EH (cell line): ENCODE data around the gene PAIP2B.
A peak's percentile ranks its signal among the peaks of the same experiment; 100 is the strongest.
"Not testable (repeated sequence)": the region's sequence is repeated elsewhere in the genome, so short reads cannot be mapped to it uniquely, and the experiment has no call there.

Experiments
- DNase-seq: peaks from one replicate; pipeline ENCODE4 v3.0.0-alpha.2; 2015; ENCODE audit warnings: low read depth

Gene PAIP2B

DNA sequence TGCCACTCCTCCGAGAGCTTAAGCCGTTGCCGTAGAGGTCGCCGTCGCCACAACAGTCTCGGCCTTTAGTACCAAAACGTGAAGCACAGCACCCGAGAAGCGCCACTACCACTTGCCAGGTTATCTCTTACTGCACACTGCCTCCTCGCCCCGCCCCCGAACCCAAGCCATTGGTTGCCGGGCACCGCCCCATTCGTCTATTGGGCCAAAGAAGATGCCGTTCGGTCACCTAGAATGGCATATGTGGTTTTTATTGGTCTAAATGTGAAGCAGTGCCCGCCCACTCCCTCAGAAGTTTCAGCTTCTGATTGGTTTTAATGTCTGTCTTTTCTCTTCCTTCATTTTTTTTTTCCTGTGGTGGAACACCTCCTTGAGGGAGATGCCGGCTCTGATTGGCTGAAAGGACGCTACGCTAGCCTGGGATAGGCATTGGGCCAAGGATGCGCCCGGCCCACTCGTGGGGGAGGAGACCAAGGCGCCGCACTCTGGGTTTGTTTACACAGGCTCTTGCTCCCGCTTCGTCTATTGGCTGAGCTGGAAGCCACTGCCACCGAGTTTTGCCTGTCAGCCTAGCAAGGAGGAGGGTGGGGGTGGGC, at the start of gene PAIP2B:
Gene PAIP2B (minus strand): TSS at position 139 of the 596 bp plus-strand sequence. CDS start 24,514 bp downstream, outside the sequence.
- DNase-seq, result peak; percentile 99

GRCh38 chr2:71275939-71276310, 49.0 kb upstream of the PAIP2B start:
- DNase-seq, result no peak

GRCh38 chr2:71269511-71270090, 42.7 kb upstream of the PAIP2B start:
- no peak for DNase-seq

DNA sequence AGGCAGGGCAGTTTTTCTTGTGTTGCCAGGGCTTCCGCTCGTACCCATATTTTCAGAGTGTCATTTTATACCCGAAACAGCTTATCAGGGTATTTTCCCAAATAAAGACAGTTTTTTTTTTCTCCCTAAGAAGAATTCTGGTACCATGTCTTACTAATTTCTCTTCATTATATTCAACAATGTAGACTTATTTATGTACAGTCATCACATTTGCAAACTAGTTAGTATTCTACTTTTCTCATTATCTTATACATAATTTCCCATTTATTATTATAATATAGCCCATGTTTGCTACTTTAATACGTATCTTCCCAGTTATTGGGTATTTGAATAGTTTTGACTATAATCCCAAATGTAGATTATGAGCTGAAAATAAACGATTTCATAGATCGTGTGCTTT, 36.5 kb upstream of the PAIP2B start:
- DNase-seq, result no peak

GRCh38 chr2:71261534-71261933, 34.6 kb upstream of the PAIP2B start:
- DNase-seq, result no peak

- DNase-seq, result no peak
Observed at GRCh38 chr2:71256421-71256820, 29.5 kb upstream of the PAIP2B start.

DNA sequence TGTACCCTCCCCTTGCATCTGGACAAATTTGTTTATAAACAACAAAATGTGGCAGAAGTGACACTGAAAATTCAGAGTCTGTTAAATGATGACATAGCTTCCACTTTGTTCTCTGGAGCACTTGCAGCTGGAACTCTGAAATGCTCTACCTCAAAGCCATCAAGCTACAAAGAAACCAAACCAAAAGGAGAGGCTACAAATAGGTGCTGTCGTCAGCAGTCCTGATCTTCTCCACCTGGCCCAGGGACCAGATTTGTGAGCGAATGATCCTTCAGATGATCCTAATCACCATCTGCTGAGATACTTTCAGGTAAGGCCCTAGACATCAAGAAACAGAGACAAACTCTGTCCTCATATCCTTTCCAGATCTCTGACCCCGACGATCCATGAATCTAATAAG, 27.9 kb upstream of the PAIP2B start:
- DNase-seq, result no peak

DNA sequence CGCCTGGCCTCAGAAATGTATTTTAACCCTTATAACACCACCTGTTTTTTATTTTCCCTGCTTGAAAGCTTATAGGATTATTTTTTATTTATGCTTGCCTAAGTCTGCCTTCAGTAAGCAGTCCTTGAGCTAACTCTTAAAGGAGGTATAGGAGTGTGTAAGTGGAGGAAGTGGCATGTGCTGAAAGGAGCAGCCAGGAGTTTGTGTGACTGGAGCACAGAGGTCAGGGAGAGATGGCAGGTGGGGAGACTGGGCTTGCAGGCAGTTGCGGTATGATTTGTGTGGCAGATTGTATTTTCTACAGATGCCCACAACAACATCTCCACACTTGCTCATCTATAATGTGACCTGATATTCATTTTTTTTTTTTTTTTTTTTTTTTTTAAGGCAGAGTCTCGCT, 27.2 kb upstream of the PAIP2B start:
- no peak for DNase-seq

DNA sequence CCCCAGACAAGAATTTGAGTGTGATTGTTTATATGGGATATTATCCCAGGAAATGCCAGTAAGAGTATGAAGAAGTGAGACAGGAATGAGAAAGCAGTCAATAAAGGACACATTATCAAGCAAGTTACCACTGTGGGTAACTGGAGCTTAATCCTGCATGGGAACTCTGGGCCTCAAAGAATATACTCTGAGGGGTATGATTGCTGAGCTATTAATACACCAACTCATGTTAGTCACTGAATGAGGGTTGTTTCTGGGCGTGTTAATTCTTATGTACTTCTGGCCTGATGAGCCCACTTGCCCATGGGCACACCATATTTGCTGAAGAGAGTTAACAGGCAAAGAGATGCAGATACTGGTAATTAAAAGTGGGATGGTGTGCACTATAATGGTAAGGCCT, 26.6 kb upstream of the PAIP2B start:
- DNase-seq, result no peak

DNA sequence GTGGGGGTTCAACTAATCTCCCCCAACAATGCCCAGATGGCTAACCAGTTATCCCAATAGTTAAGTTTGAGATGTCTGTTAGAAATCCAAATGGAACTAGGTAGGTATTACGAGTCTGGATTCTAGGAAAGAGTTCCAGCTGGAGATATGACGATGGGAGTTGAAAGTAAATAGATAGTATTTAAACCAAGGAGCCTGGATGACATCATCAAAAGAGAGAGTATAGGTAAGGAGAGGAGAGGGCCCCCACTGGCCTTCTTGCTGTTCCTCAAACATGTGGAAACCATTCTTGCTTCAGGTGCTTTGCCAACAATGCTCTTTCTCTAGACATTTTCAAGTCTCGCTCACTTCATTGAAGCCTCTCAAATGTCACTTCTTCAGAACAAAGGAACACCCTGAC, 26.0 kb upstream of the PAIP2B start:
- no peak for DNase-seq

DNA sequence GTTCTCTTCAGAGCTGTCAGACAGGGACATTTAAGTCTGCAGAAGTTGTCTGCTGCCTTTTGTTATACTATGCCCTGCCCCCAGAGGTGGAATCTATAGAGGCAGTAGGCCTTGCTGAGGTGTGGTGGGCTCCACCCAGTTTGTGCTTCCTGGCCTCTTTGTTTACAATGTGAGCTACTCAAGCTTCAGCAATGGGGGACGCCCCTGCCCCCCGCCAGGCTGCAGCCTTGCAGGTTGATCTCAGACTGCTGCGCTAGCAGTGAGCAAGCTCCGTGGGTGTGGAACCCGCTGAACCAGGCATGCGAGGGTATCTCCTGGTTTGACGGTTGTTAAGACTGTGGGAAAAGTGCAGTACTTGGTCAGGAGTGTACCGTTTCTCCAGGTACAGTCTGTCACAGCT, 24.0 kb upstream of the PAIP2B start:
- no peak for DNase-seq

DNA sequence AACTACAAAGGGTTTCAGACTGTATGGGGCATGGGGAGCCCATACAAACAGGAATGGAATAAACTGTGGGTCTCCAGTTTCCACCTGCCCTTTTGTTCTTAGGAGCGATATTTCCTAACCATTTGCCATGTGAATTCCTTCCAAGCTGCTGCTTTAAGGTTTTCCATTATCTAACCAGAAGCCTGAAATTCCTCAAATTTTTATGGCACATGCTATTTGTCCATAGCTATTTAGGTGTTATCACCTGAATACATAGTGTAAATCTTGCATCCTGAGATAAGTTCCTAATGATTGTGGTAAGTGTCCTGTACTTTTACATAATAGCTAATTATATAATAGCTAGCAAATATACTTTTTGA, 17.4 kb upstream of the PAIP2B start:
- no peak for DNase-seq

GRCh38 chr2:71243634-71244301, 16.9 kb upstream of the PAIP2B start:
- DNase-seq, result no peak

- DNase-seq, result no peak
Observed at GRCh38 chr2:71240794-71241193, 13.9 kb upstream of the PAIP2B start.

DNA sequence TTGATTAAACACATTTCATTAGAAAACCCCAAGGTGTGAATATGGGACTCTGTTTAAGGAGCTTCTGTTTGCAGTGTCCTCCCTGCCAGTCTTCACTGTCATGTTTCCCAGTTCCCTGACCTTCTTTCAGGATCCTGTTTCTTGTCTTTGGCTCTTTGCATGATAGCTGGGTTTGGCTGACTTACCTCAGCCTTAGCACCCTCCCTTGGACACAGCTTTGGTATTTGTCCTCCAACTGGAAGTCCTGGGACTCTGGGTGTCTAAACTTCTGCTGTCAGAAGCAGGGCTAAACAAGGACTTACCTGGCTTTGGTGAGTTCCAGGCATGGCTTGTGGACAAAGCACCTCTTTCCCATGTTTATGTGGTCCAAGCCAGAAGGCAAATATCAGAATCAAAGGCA, 11.2 kb upstream of the PAIP2B start:
- no peak for DNase-seq

GRCh38 chr2:71235930-71236587, 9.2 kb upstream of the PAIP2B start:
- no peak for DNase-seq

- DNase-seq, result not testable (repeated sequence)
Observed at GRCh38 chr2:71233072-71233471, 6.2 kb upstream of the PAIP2B start.

- peak; percentile 2 for DNase-seq
Observed at GRCh38 chr2:71226096-71226964, 573 bp downstream of the PAIP2B start.

DNA sequence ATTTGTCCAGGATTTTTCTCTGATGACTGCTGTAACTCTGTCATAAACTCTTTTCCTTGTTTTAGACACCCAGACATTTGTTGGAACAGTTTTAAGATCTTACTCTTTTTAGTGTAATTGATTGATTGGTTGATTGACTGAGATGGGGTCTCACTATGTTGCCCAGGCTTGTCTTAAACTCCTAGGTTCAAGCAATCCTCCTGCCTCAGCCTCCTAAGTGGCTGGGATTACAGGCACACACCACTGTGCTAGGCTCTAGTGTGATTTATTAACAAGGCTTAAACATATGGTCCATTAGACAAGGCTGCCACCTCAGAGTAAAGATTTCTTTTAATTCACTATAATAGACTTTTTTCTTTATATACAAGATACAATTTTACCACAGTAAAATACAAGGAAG, 2.0 kb downstream of the PAIP2B start:
- DNase-seq, result no peak

DNA sequence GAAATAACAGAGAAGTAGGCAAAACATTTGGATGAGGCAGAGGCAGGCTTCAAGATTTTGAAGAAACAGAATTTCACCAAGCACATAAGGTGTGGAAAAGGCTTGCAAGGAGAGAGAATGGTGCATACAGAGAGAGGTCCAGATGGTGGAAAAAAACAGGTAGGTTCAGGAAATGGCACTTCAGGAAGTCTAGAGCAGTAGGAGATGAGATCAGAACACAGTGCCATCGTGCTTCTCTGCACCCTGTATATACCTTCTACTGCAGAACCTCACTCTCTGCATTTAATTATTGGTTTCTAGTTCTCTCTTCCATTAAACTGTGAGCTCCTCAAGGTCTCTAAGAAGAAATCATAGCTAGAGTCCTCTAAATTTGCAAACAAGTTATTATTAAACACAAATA, 2.4 kb downstream of the PAIP2B start:
- no peak for DNase-seq

DNA sequence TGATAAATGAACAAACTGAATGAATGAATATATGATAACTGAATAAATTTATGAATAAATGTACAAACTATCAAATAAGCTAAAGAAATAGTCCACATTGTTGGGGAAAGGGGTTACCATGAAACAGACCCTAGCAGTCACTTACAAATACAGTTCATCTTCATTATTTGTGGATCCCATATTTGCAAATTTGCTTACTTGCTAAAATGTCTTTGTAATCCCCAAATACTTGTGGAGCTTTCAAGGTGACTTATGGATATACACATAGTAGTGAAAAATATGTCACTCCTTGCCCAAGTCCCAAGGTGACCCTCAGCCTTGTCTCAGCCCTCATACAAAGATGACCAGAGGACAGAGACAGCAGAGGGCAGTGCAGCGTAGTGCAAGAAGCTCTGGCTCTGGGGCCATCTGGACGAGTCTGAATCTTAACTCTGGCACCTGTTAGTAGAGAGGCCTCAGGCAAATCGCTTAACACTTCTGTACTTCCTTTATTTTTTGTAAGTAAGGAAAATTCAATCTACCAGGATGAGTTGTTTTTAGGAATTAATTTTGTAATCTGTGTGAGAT, 3.1 kb downstream of the PAIP2B start:
- DNase-seq, result peak; percentile 46

- DNase-seq, result no peak
Observed at GRCh38 chr2:71220743-71221142, 6.2 kb downstream of the PAIP2B start.
